Right hindlimb (tissue), 1 donor: ENCODE results near the gene ME2.
"Not testable (repeated sequence)": the region's sequence is repeated elsewhere in the genome, so short reads cannot be mapped to it uniquely, and the experiment has no call there.

Source experiments
- DNase-seq: peaks from one replicate; pipeline ENCODE4 v3.0.0-alpha.2; 2018

Gene ME2

GRCh38 chr18:50928551-50928950, 49.6 kb downstream of the ME2 start:
- DNase-seq, result no peak

- DNase-seq, result no peak
Measured at GRCh38 chr18:50933684-50934083, 54.8 kb downstream of the ME2 start.

- no peak for DNase-seq
Measured at GRCh38 chr18:50934545-50935211, 55.8 kb downstream of the ME2 start.

GRCh38 chr18:50935493-50936191, 56.7 kb downstream of the ME2 start:
- no peak for DNase-seq

GRCh38 chr18:50937183-50937582, 58.3 kb downstream of the ME2 start:
- no peak for DNase-seq

- no peak for DNase-seq
Measured at GRCh38 chr18:50938912-50939311, 60.0 kb downstream of the ME2 start.

GRCh38 chr18:50944245-50944932, 65.5 kb downstream of the ME2 start:
- no peak for DNase-seq

GRCh38 chr18:50945918-50946317, 67.0 kb downstream of the ME2 start:
- not testable (repeated sequence) for DNase-seq

- no peak for DNase-seq
Measured at GRCh38 chr18:50947899-50948298, 69.0 kb downstream of the ME2 start.

- DNase-seq, result no peak
Measured at GRCh38 chr18:50949185-50949584, 70.3 kb downstream of the ME2 start.

- DNase-seq, result no peak
Measured at GRCh38 chr18:50950626-50951025, 71.7 kb downstream of the ME2 start.

- DNase-seq, result no peak
Measured at GRCh38 chr18:50953822-50954221, 74.9 kb downstream of the ME2 start.

- DNase-seq, result no peak
Measured at GRCh38 chr18:50955253-50955652, 76.3 kb downstream of the ME2 start.

- no peak for DNase-seq
Measured at GRCh38 chr18:50956116-50956515, 77.2 kb downstream of the ME2 start.

- DNase-seq, result no peak
Measured at GRCh38 chr18:50961974-50962373, 83.1 kb downstream of the ME2 start.

GRCh38 chr18:50967714-50968661, 89.1 kb downstream of the ME2 start, which contains the start of gene ELAC1:
Gene ELAC1, plus strand, starts transcription at chr18:50968040. Its CDS starts 6,365 bp downstream, at chr18:50974405.
- DNase-seq, result peak; percentile 82

- DNase-seq, result no peak
Measured at GRCh38 chr18:50969448-50969847, 90.5 kb downstream of the ME2 start.

- no peak for DNase-seq
Measured at GRCh38 chr18:50970006-50970405, 91.1 kb downstream of the ME2 start.

- not testable (repeated sequence) for DNase-seq
Measured at GRCh38 chr18:50972404-50972803, 93.5 kb downstream of the ME2 start.

GRCh38 chr18:50973367-50974126, 94.6 kb downstream of the ME2 start:
- no peak for DNase-seq

- no peak for DNase-seq
Measured at GRCh38 chr18:50977037-50977760, 98.3 kb downstream of the ME2 start.
